ENCODE results near the gene CCL14. TPM values are rescaled to one million over a fixed set of nuclear protein-coding genes. Genes with fewer than 3 reads are reported as not detected.

The CCL14 gene
- total and polyA plus RNA-seq, 2 of the 13 experiments (the other 11 are each of a cell fraction or from before 2014, with no cell fraction given): 1.1 to 1.7 TPM

DNA sequence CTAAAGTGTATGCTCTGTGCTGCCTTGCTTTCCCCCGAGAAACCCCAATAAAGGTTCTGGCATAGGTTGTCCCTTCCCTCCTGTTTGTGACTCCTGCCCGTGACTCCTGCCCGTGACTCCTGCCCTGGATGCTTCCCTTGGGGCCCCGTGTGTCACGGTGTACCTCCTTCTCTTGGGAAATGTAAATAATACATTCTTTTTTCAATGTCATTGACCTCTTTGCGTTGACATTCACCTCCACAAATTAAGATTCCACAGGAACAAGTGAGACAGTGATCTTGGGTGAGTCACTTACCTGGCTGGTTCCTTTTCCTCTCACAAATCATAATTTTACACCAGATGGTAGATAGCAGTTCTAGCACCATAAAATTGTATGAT lies 14.2 kb upstream of the CCL14 start (continued):
- no peak for TF ChIP-seq ATF6 (CRISPR knock-in tag; conservative IDR thresholded peaks at IDR 0.05)
- TF ChIP-seq MYPOP (CRISPR knock-in tag; IDR thresholded peaks at IDR 0.05): no peak
- TF ChIP-seq GTF2F1 (IDR thresholded peaks at IDR 0.05; ENCODE audit: low read length): no peak
- no peak for TF ChIP-seq ZNF747 (CRISPR knock-in tag; IDR thresholded peaks at IDR 0.05; ENCODE audit: borderline replicate concordance)
- TF ChIP-seq BCL6 (CRISPR knock-in tag; IDR thresholded peaks at IDR 0.05): peak; percentile 82
- TF ChIP-seq SP4 (CRISPR knock-in tag; IDR thresholded peaks at IDR 0.05): no peak
- TF ChIP-seq ZNF232 (CRISPR knock-in tag; IDR thresholded peaks at IDR 0.05; ENCODE audit: borderline replicate concordance): no peak
- peak; percentile 41 for TF ChIP-seq HDAC1 (CRISPR knock-in tag; IDR thresholded peaks at IDR 0.05)
- TF ChIP-seq ZNF296 (CRISPR knock-in tag; conservative IDR thresholded peaks at IDR 0.05): no peak
- TF ChIP-seq YEATS4 (CRISPR knock-in tag; IDR thresholded peaks at IDR 0.05; ENCODE audit: borderline replicate concordance): no peak
- no peak for TF ChIP-seq CBX1 (IDR thresholded peaks at IDR 0.05; ENCODE audit: low read depth)
- TF ChIP-seq, protein P1, sequence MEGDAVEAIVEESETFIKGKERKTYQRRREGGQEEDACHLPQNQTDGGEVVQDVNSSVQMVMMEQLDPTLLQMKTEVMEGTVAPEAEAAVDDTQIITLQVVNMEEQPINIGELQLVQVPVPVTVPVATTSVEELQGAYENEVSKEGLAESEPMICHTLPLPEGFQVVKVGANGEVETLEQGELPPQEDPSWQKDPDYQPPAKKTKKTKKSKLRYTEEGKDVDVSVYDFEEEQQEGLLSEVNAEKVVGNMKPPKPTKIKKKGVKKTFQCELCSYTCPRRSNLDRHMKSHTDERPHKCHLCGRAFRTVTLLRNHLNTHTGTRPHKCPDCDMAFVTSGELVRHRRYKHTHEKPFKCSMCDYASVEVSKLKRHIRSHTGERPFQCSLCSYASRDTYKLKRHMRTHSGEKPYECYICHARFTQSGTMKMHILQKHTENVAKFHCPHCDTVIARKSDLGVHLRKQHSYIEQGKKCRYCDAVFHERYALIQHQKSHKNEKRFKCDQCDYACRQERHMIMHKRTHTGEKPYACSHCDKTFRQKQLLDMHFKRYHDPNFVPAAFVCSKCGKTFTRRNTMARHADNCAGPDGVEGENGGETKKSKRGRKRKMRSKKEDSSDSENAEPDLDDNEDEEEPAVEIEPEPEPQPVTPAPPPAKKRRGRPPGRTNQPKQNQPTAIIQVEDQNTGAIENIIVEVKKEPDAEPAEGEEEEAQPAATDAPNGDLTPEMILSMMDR (CRISPR knock-in tag; IDR thresholded peaks at IDR 0.05): no peak
- no peak for TF ChIP-seq AHR (CRISPR knock-in tag; IDR thresholded peaks at IDR 0.05)
- no peak for TF ChIP-seq ZNF512B (CRISPR knock-in tag; IDR thresholded peaks at IDR 0.05; ENCODE audit: borderline replicate concordance)
- no peak for TF ChIP-seq ZNF354B (CRISPR knock-in tag; IDR thresholded peaks at IDR 0.05)
- TF ChIP-seq ZNF546 (CRISPR knock-in tag; conservative IDR thresholded peaks at IDR 0.05): no peak
- no peak for TF ChIP-seq TSC22D2 (CRISPR knock-in tag; IDR thresholded peaks at IDR 0.05; ENCODE audit: borderline replicate concordance)
- TF ChIP-seq, protein P2, sequence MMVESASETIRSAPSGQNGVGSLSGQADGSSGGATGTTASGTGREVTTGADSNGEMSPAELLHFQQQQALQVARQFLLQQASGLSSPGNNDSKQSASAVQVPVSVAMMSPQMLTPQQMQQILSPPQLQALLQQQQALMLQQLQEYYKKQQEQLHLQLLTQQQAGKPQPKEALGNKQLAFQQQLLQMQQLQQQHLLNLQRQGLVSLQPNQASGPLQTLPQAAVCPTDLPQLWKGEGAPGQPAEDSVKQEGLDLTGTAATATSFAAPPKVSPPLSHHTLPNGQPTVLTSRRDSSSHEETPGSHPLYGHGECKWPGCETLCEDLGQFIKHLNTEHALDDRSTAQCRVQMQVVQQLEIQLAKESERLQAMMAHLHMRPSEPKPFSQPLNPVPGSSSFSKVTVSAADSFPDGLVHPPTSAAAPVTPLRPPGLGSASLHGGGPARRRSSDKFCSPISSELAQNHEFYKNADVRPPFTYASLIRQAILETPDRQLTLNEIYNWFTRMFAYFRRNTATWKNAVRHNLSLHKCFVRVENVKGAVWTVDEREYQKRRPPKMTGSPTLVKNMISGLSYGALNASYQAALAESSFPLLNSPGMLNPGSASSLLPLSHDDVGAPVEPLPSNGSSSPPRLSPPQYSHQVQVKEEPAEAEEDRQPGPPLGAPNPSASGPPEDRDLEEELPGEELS (CRISPR knock-in tag; IDR thresholded peaks at IDR 0.05): peak; percentile 77
- peak; percentile 56; the same call in 1 of the 2 replicates for TF ChIP-seq HDAC2 (CRISPR knock-in tag; IDR thresholded peaks at IDR 0.05)
- no peak for TF ChIP-seq ZNF777 (CRISPR knock-in tag; IDR thresholded peaks at IDR 0.05)
- peak; percentile 2; the same call in 1 of the 2 replicates for TF ChIP-seq POLR2AphosphoS5 (IDR thresholded peaks at IDR 0.05; ENCODE audit: low read depth, low read length)
- no peak for TF ChIP-seq ZNF776 (CRISPR knock-in tag; IDR thresholded peaks at IDR 0.05)
- TF ChIP-seq FIP1L1 (IDR thresholded peaks at IDR 0.05; ENCODE audit: borderline replicate concordance, insufficient read depth, low read depth, low read length): no peak
